ENCODE results near the gene PCDHGA6. TPM values are rescaled to one million over a fixed set of nuclear protein-coding genes. Genes with fewer than 3 reads are reported as not detected.
"Not testable (repeated sequence)": the region's sequence is repeated elsewhere in the genome, so short reads cannot be mapped to it uniquely, and the experiment has no call there.

The PCDHGA6 gene
- total RNA-seq, 1 donor from 2014 or later: 0.41 TPM

DNA sequence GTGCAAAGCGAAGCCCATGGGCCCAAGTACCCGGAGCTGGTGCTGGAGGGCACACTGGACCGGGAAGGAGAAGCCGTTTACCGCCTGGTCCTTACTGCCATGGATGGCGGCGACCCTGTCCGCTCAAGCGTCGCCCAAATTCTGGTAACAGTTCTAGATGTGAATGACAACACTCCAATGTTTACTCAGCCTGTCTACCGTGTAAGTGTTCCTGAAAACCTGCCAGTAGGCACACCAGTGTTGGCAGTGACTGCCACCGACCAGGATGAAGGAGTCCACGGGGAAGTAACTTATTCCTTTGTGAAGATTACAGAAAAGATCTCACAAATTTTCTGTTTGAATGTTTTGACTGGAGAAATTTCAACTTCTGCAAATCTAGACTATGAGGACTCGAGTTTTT is 936 bp downstream of the PCDHGA6 start:
- H3K79me2 ChIP-seq (ENCODE audit: insufficient read depth, low read length): no peaks in the 10 kb centered on the region
- FAIRE-seq (no peak), DNase-seq (ENCODE audit: low read depth) (no peak)
- no peaks in the 10 kb centered on the region for H3K27me3 ChIP-seq (ENCODE audit: insufficient read depth, low read length)
- no peak overlapping the region for H3K4me3 Mint-ChIP-seq (ENCODE audit: unreplicated experiment)
- no peaks in the 10 kb centered on the region for H3K27me3 Mint-ChIP-seq (ENCODE audit: low read depth, unreplicated experiment)
- H3K4me2 ChIP-seq (ENCODE audit: low read length): peak overlapping the region; percentile 72
- no peaks in the 10 kb centered on the region for H3K4me1 Mint-ChIP-seq (ENCODE audit: low read depth, unreplicated experiment)
- peak overlapping the region; percentile 49 for H3K4me3 ChIP-seq (ENCODE audit: insufficient read depth, low read depth, low read length)
- peaks cover 52% of the 10 kb centered on the region for H3K9me3 ChIP-seq (ENCODE audit: insufficient read depth, low read depth, low read length)
- H3K9ac ChIP-seq (ENCODE audit: low read length): no peak overlapping the region
- no peaks in the 10 kb centered on the region for H3K4me1 ChIP-seq (ENCODE audit: insufficient read depth, low read length)
- TF ChIP-seq, protein P1, sequence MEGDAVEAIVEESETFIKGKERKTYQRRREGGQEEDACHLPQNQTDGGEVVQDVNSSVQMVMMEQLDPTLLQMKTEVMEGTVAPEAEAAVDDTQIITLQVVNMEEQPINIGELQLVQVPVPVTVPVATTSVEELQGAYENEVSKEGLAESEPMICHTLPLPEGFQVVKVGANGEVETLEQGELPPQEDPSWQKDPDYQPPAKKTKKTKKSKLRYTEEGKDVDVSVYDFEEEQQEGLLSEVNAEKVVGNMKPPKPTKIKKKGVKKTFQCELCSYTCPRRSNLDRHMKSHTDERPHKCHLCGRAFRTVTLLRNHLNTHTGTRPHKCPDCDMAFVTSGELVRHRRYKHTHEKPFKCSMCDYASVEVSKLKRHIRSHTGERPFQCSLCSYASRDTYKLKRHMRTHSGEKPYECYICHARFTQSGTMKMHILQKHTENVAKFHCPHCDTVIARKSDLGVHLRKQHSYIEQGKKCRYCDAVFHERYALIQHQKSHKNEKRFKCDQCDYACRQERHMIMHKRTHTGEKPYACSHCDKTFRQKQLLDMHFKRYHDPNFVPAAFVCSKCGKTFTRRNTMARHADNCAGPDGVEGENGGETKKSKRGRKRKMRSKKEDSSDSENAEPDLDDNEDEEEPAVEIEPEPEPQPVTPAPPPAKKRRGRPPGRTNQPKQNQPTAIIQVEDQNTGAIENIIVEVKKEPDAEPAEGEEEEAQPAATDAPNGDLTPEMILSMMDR (IDR thresholded peaks at IDR 0.05; ENCODE audit: insufficient read depth, low read depth, low read length): no peak
- TF ChIP-seq EZH2 (IDR thresholded peaks at IDR 0.05; ENCODE audit: insufficient read depth, low read length): no peak
- H4K20me1 ChIP-seq (ENCODE audit: insufficient read depth, low read length): no peaks in the 10 kb centered on the region
- H3K36me3 ChIP-seq (ENCODE audit: insufficient read depth, low read length): no peaks in the 10 kb centered on the region
- H2AFZ ChIP-seq (ENCODE audit: low read depth, low read length): no peak overlapping the region
- no peak overlapping the region for H3K27ac Mint-ChIP-seq (ENCODE audit: unreplicated experiment)
- peaks cover 31% of the 10 kb centered on the region for H3K9me3 Mint-ChIP-seq (ENCODE audit: unreplicated experiment)
- peaks cover 7% of the 10 kb centered on the region for H3K36me3 Mint-ChIP-seq (ENCODE audit: low read depth, unreplicated experiment)
- no peak overlapping the region for H3K27ac ChIP-seq (ENCODE audit: low read depth, low read length)

DNA sequence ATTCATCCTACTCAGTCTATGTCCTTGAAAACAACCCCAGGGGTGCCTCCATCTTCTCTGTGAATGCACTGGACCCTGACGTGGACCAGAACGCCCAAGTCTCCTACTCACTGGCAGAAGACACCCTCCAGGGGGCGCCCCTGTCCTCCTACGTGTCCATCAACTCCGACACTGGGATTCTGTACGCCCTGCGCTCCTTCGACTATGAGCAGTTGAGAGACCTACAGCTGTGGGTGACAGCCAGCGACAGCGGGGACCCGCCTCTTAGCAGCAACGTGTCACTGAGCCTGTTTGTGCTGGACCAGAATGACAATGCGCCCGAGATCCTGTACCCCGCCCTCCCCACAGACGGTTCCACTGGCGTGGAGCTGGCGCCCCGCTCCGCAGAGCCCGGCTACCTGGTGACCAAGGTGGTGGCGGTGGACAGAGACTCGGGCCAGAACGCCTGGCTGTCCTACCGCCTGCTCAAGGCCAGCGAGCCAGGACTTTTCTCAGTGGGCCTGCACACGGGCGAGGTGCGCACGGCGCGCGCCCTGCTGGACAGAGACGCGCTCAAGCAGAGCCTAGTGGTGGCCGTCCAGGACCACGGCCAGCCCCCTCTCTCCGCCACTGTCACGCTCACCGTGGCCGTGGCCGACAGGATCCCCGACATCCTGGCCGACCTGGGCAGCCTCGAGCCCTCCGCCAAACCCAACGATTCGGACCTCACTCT is 1.9 kb downstream of the PCDHGA6 start:
- FAIRE-seq; H3K4me1 ChIP-seq (ENCODE audit: insufficient read depth, low read length); H3K27ac ChIP-seq (ENCODE audit: low read depth, low read length); H3K36me3 ChIP-seq (ENCODE audit: insufficient read depth, low read length); H3K4me3 ChIP-seq (ENCODE audit: insufficient read depth, low read depth, low read length); H3K27ac Mint-ChIP-seq (ENCODE audit: unreplicated experiment); H3K27me3 ChIP-seq (ENCODE audit: insufficient read depth, low read length); H2AFZ ChIP-seq (ENCODE audit: low read depth, low read length); H4K20me1 ChIP-seq (ENCODE audit: insufficient read depth, low read length); H3K9ac ChIP-seq (ENCODE audit: low read length); DNase-seq (ENCODE audit: low read depth); H3K36me3 Mint-ChIP-seq (ENCODE audit: low read depth, unreplicated experiment); H3K4me3 Mint-ChIP-seq (ENCODE audit: unreplicated experiment); H3K4me2 ChIP-seq (ENCODE audit: low read length); H3K27me3 Mint-ChIP-seq (ENCODE audit: low read depth, unreplicated experiment); H3K79me2 ChIP-seq (ENCODE audit: insufficient read depth, low read length); H3K4me1 Mint-ChIP-seq (ENCODE audit: low read depth, unreplicated experiment): not testable (repeated sequence)
- peaks cover 28% of the 10 kb centered on the region for H3K9me3 Mint-ChIP-seq (ENCODE audit: unreplicated experiment)
- H3K9me3 ChIP-seq (ENCODE audit: insufficient read depth, low read depth, low read length): peaks cover 46% of the 10 kb centered on the region

DNA sequence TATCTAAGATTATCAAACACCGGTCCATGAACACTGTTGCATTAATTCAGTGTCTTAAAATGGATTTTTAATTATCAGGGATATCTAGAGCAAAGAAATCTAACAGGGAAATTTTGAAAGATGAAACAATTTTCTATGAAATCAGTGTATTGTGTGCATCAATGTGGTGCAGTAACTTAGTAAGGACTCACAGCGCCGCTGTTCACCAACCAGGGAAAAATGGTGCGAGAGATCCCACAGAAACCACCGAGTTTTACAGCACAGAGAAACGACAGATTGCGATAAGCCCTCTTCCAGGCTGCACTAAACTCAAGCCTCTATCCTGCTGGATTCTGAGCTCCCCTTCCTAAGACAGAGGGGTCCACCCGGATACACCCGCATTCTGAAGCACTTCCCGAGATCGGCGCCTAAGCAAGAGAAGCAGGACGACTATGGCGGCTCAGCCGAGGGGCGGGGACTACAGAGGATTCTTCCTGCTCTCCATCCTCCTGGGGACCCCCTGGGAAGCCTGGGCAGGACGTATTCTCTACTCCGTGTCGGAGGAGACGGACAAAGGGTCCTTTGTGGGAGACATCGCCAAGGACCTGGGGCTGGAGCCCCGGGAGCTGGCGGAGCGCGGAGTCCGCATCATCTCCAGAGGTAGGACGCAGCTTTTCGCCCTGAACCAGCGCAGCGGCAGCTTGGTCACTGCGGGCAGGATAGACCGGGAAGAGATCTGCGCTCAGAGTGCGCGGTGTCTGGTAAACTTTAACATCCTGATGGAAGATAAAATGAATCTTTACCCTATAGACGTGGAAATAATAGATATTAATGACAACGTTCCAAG is 9.0 kb downstream of the PCDHGA6 start, which contains the start of gene PCDHGA7:
Gene PCDHGA7, plus strand, starts transcription at position 274 of the 826 bp plus-strand sequence. Its CDS starts 158 bp downstream, at position 432.
- Histone ChIP-seq H4K20me1 (ENCODE audit: insufficient read depth, low read length) (no peaks in the 10 kb centered on the region), H3K27ac (ENCODE audit: low read depth, low read length) (no peak within 1 kb of the TSS), H3K79me2 (ENCODE audit: insufficient read depth, low read length) (no peaks in the 10 kb centered on the region), H3K27me3 (ENCODE audit: insufficient read depth, low read length) (no peaks in the 10 kb centered on the region), H3K4me2 (ENCODE audit: low read length) (peak within 1 kb of the TSS; percentile 80), H3K36me3 (ENCODE audit: insufficient read depth, low read length) (no peaks in the 10 kb centered on the region), H3K4me3 (ENCODE audit: insufficient read depth, low read depth, low read length) (peak within 1 kb of the TSS; percentile 62), H3K9ac (ENCODE audit: low read length) (peak within 1 kb of the TSS; percentile 74), H3K9me3 (ENCODE audit: insufficient read depth, low read depth, low read length) (peaks cover 27% of the 10 kb centered on the region), H2AFZ (ENCODE audit: low read depth, low read length) (peak within 1 kb of the TSS; percentile 70), H3K4me1 (ENCODE audit: insufficient read depth, low read length) (no peaks in the 10 kb centered on the region)
- peaks cover 5% of the 10 kb centered on the region for H3K36me3 Mint-ChIP-seq (ENCODE audit: low read depth, unreplicated experiment)
- no peak within 1 kb of the TSS for H3K27ac Mint-ChIP-seq (ENCODE audit: unreplicated experiment)
- no peak for FAIRE-seq
- H3K4me3 Mint-ChIP-seq (ENCODE audit: unreplicated experiment): peak within 1 kb of the TSS; percentile 79
- DNase-seq (ENCODE audit: low read depth): peak; percentile 30
- TF ChIP-seq, protein P1 (IDR thresholded peaks at IDR 0.05; ENCODE audit: insufficient read depth, low read depth, low read length): peak; percentile 43
- no peak for TF ChIP-seq EZH2 (IDR thresholded peaks at IDR 0.05; ENCODE audit: insufficient read depth, low read length)
- no peaks in the 10 kb centered on the region for H3K27me3 Mint-ChIP-seq (ENCODE audit: low read depth, unreplicated experiment)
- H3K9me3 Mint-ChIP-seq (ENCODE audit: unreplicated experiment): peaks cover 9% of the 10 kb centered on the region
- H3K4me1 Mint-ChIP-seq (ENCODE audit: low read depth, unreplicated experiment): no peaks in the 10 kb centered on the region

All from astrocyte (in vitro differentiated cells and primary cell).